GM18907 (cell line): ENCODE data around the gene EGLN1.
"Not testable (repeated sequence)": the region's sequence is repeated elsewhere in the genome, so short reads cannot be mapped to it uniquely, and the experiment has no call there.

Experiments used
- ATAC-seq: cut with Tn5 transposase; IDR thresholded peaks from one replicate; pipeline ENCODE4 v1.9.1; 2021; ENCODE audit warnings: mild to moderate bottlenecking, moderate library complexity; ENCODE audit not compliant: unreplicated experiment

The EGLN1 gene

GRCh38 chr1:231421971-231422797 is at the start of gene EGLN1:
EGLN1 (minus strand) TSS chr1:231422287; CDS start chr1:231421888, 399 bp downstream.
- ATAC-seq: peak; percentile 83

- not testable (repeated sequence) for ATAC-seq
These were observed 49.4 kb upstream of the EGLN1 start for GRCh38 chr1:231471500-231471899.

GRCh38 chr1:231471027-231471426 is 48.9 kb upstream of the EGLN1 start:
- ATAC-seq: not testable (repeated sequence)

- no peak for ATAC-seq
These were observed 45.9 kb upstream of the EGLN1 start for GRCh38 chr1:231467986-231468385.

GRCh38 chr1:231465051-231465450 is 43.0 kb upstream of the EGLN1 start:
- ATAC-seq: no peak

GRCh38 chr1:231463541-231463940 is 41.5 kb upstream of the EGLN1 start:
- no peak for ATAC-seq

GRCh38 chr1:231460614-231461013 is 38.5 kb upstream of the EGLN1 start:
- ATAC-seq: peak; percentile 96

- not testable (repeated sequence) for ATAC-seq
These were observed 37.4 kb upstream of the EGLN1 start for GRCh38 chr1:231459438-231459837.

- not testable (repeated sequence) for ATAC-seq
These were observed 35.9 kb upstream of the EGLN1 start for GRCh38 chr1:231457956-231458355.

- not testable (repeated sequence) for ATAC-seq
These were observed 32.0 kb upstream of the EGLN1 start for GRCh38 chr1:231454133-231454532.

GRCh38 chr1:231446138-231446537 is 24.1 kb upstream of the EGLN1 start:
- no peak for ATAC-seq

GRCh38 chr1:231444059-231444458 is 22.0 kb upstream of the EGLN1 start:
- no peak for ATAC-seq

GRCh38 chr1:231443363-231443762 is 21.3 kb upstream of the EGLN1 start:
- no peak for ATAC-seq

- no peak for ATAC-seq
These were observed 20.6 kb upstream of the EGLN1 start for GRCh38 chr1:231442735-231443134.

GRCh38 chr1:231432996-231433395 is 10.9 kb upstream of the EGLN1 start:
- ATAC-seq: no peak

GRCh38 chr1:231431665-231432415 is 9.8 kb upstream of the EGLN1 start:
- ATAC-seq: no peak

GRCh38 chr1:231430678-231431352 is 8.7 kb upstream of the EGLN1 start:
- not testable (repeated sequence) for ATAC-seq

- ATAC-seq: no peak
These were observed 6.3 kb upstream of the EGLN1 start for GRCh38 chr1:231428377-231428776.

- no peak for ATAC-seq
These were observed 3.1 kb upstream of the EGLN1 start for GRCh38 chr1:231424950-231425805.

- ATAC-seq: no peak
These were observed 1.6 kb upstream of the EGLN1 start for GRCh38 chr1:231423648-231424047.
